NCI-H748 (cell line): ENCODE data around the gene MS4A4A.

Experiments used
- DNase-seq: peaks from one replicate; lab custom pipeline; 2025; ENCODE audit not compliant: unreplicated experiment; lab: John Stamatoyannopoulos, UW

The MS4A4A gene

DNA sequence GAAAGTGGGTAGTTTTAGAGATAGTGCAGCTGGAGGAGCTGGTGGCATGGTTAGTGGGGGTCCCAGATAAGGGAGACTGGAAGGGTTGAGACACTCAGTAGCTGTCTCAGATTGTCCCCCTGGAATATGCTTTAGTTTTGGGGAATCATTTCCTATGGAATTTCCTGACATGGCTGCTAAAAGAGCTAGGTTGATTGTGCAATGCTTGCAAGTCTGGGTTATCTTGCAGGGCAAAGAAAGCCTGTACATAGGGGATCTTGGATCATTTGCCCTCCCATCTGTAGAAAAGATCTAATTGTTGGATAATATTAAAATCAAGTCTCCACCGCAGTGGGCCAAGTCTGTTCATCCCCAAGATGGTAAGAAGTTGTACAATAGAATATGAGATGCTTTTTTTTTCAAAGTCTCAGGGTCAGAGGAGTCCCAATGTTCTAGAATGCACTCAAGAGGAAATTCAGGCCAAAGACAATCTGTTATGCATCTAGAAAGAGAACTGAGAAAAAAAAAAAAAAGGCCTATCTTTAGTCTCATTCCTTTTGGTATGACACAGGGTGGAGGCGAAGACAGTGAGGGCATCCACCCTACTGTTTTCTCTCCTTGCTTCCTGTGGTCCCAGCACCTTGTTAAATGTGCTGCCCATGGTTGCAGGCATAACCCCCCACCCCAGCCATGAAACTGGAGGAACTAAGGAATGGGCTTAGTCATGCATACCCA is 66.8 kb downstream of the MS4A4A start:
- DNase-seq: no peak

DNA sequence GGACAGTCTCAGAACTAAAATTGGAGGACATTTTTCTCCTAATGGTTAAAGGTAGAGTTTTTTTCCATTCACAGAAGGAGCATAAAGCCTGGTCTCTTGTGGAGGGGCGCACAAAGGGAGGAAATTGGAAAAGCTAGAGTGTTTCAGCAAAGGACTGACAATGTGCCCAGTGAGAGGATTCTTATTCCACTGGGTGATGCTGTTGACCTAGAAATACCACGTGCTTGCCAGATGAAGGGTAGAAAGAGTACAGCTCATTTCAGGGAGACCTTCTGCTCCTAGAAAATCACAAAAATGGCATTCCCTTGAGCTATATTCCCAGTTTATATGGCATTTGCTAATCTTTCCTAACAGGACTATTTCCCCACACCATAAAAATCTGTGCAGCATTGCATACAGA is 67.7 kb downstream of the MS4A4A start:
- DNase-seq: peak; percentile 31

DNA sequence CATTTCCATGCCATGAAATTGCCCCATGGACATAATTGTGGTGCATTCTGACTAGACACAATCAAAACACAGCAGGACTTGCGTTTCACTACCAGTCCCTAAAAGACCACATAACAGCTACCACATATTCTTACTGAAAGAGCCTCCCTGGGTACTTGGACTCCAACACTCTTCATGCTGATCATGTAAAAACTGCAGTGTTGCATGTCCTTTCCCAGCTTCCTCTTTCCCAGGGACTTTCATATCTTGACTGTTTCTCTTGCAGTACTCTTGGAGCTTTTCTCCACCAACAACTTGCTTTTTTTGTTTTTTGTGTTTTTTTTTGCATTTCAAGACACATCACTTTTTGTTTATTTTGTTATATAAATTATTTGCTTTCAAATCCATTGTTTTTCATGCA is 69.5 kb downstream of the MS4A4A start:
- no peak for DNase-seq

DNA sequence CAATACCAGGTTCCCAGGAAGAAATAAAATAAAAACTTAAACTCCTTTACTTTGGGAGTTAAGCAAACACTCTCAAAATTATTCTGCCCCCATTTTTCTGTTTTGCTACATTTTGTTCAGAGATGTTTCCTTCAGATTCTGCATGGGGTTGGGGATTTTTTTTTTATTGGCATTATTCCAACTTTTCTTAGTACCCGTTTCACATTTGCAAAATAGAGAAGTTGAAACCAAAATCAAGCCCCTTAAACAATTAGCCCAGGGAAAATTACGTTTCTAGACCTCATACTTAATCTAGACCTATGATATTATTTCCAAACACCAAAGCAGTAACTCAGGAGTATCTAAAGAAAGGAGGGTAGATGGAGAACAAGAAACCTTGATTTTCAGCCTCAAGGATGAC is 77.3 kb downstream of the MS4A4A start:
- no peak for DNase-seq
